Measurements from ENCODE around the gene FN3K.

GRCh38 chr17:82789806-82790205 is 54.4 kb downstream of the FN3K start:
- TF ChIP-seq CTCF (IDR thresholded peaks at IDR 0.05; ENCODE audit: control extremely low read depth in 1 of 3, insufficient read depth in 1 of 3, low read depth in 1 of 3, low read length in 3 of 3) (no peak), EP300 (IDR thresholded peaks at IDR 0.05; ENCODE audit: borderline replicate concordance in 1 of 2, low read depth in 2 of 2, low read length in 2 of 2) (no peak), JUN (IDR thresholded peaks at IDR 0.05; ENCODE audit: low read depth, low read length) (no peak), SP2 (IDR thresholded peaks at IDR 0.05; ENCODE audit: low read length) (no peak), CHD7 (IDR thresholded peaks at IDR 0.05; ENCODE audit: insufficient replicate concordance, low read length) (no peak), POLR2A (IDR thresholded peaks at IDR 0.05; ENCODE audit: control extremely low read depth in 1 of 2, low read depth in 2 of 2, low read length in 2 of 2) (no peak), TBP (IDR thresholded peaks at IDR 0.05; ENCODE audit: low read depth, low read length) (no peak), SIX5 (IDR thresholded peaks at IDR 0.05; ENCODE audit: low read depth, low read length) (no peak), GABPA (IDR thresholded peaks at IDR 0.05; ENCODE audit: borderline replicate concordance, insufficient read depth, low read length) (no peak), JUND (IDR thresholded peaks at IDR 0.05; ENCODE audit: low read length) (no peak), RAD21 (IDR thresholded peaks at IDR 0.05 in 1 of 2, conservative IDR thresholded peaks at IDR 0.05 in 1 of 2; ENCODE audit: low read depth in 2 of 2, low read length in 2 of 2) (no peak)

Measured in H1 (cell line).